GM21390 (cell line): ENCODE data around the gene ENO1.

Experiments
- ATAC-seq: cut with Tn5 transposase; IDR thresholded peaks from one replicate; pipeline ENCODE4 v1.9.1; 2021; ENCODE audit not compliant: unreplicated experiment

The ENO1 gene

DNA sequence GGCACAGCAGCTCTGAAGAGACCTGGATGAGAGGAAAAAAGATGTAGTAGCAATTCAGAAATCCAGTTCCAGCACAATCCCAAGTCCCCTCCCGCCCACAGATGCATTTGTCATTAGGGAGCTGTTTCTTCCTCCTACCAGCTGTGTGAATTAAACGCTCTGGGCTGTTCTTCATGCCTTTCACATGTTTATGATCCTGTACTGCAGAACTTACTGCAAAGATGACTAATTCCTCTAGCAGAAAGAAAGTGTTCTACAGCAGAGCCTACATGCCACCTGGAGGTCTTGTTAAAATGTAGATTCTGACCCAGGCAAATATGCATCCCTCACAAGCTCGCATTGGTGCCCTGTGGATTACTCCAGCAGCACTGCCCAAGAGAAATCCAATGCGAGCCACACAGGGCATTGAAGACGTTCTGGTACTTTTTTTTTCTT lies 6.5 kb downstream of the ENO1 start:
- ATAC-seq, result no peak

DNA sequence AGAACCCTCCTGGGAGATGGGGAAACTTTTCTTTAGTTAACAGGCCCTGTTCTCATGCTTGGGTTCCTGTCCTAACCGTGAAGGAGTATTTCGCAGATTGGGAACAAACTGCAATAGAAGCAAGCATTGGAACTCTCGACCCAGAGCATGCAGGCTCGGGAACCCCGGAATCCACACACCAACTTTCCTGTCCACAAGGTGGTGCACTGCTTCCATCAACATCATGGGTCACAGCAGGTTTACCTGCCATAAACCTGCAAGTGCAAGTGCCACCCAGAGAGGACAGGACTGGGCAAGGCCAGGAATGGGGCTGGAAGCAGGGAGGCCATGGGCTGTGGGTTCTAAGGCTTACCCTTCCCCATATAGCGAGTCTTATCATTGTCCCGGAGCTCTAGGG lies 6.9 kb downstream of the ENO1 start:
- ATAC-seq, result no peak

GRCh38 chr1:8870616-8871538 lies 7.6 kb downstream of the ENO1 start:
- ATAC-seq, result no peak

DNA sequence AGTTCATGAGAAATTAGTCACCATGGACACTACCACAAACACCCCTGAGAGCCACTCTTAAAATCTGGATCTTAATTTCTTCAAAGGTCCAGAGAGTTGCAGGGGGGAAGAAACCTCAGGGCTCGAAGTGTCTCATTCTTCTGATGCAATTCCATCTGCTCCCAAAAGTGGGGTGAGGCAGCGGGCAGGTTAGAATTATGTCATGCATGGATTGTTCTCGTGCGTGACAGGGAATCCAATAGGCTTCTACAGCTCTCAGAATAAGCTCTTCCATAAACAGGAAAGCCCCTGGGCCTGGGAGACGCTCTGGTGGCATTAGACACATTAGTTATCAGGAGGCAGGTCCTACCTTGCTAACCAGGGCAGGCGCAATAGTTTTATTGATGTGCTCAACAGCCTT lies 8.4 kb downstream of the ENO1 start:
- ATAC-seq, result no peak

DNA sequence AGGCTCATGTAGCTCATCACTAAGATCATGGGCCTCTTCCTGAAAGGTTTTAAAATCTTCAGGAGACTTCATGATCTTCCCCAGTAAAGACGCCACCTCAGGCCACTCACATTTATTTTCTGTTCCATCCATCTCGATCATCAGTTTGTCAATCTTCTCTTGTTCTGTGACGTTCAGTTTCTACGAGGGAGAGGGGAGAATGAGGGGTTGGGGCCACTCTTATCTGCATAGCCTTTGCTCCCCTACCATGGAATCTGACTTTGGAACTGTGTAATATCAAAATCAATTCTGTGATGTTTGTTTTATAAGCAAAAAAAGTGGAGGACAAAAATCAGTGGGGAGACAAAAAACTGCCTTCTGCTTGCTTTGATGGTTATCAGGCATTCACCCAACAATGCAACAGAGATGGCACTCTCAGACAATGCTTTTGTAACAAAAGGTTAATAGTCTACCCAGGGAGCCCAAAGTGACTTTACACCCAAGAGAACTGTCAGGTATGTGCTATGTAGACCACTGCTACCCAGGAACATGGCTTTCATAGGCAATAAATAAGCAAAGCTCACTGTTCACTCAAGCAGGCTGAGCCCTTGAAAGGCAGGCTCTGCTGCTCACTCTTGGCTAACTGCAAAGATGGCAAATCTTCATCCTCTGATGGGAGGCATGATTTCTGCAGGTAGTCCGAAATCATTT lies 10.5 kb downstream of the ENO1 start:
- no peak for ATAC-seq

- ATAC-seq, result no peak
Measured at GRCh38 chr1:8866792-8867415, 11.6 kb downstream of the ENO1 start.

DNA sequence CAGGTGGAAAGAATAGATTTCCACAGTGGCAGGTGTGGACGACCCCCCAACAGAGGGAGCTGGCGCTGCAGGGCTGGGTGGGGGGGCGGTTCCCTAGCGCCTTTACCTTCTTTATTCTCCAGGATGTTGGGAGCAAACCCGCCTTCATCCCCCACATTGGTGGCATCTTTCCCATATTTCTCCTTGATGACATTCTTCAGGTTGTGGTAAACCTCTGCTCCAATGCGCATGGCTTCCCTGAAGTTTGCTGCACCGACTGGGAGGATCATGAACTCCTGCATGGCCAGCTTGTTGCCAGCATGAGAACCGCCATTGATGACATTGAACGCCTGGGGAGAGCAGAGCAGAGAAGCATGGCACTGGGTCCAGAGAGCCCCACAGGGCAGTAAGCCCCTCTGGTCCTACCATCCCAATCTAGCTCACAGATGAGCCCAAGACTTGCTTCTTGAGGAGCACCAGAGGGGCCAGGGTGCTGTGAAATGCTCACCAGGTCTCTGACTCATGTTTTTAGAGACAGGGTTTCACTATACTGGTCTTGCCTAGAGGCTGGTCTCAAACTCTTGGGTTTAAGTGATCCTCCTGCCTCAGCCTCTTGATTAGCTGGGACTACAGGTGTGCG lies 12.2 kb downstream of the ENO1 start:
- ATAC-seq, result no peak

DNA sequence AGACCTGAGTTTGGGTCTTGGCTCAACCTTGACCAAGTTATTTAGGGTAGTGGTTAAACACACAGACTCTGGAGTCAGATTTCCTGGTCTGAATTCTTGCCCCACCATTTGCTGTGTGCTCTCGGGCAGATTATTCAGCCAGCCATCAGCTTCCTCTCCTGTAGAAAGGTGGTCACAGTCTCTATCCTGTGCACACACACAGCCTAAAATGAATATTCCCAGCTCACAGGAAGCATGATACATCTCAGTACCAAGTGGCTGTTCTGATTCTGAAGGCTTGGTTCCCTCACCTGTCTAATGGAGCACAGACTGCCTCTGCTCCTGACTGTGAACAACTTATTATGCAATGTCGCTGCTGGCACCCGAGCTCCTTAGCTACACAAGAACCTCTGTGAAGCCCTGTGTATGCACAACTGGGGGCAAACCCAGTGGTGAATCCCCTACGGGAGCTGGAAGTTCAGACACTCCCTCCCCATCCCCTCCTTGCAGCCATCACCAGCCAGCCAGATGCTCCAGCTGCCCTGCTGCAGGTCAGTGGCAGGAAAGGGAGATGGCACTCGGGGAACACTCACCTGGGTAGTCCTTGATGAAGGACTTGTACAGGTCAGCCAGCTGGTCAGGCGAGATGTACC lies 13.7 kb downstream of the ENO1 start:
- ATAC-seq, result no peak

- ATAC-seq, result no peak
Measured at GRCh38 chr1:8863794-8864233, 14.7 kb downstream of the ENO1 start.

DNA sequence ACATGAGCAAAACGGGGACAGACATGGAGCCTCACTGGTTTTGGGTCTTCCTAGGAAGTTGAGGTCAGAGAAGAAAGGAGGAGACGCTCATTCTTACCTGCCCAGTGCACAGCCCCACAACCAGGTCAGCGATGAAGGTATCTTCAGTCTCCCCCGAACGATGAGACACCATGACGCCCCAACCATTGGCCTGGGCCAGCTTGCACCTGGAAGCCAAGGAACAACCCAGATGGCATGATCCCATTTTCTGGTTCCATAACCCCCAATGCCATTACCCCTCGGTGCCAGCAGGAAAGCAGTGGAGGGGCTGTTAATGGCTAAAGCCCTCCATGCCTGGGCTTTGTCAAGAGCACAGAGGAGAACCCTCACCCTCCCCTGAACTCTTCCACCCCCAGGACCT lies 15.3 kb downstream of the ENO1 start:
- ATAC-seq, result no peak

DNA sequence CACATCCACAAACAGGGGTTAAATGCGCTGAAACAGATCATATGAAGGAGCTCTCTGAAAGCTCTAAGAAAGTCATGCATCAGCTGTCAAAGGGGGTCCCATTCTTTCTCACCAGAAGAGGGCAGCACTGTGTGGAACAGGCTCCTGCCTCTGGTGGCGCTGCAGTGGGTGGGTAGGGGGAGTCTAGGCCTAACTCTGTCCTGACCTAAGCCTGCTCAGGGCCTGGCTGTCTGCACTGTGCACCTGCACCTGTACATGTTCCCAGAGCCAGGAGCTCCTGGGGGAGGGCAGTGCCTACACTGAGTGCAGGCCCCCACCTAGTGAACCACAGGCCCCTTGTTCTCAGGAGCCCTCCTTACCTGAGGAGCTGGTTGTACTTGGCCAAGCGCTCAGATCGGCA lies 16.0 kb downstream of the ENO1 start:
- no peak for ATAC-seq

DNA sequence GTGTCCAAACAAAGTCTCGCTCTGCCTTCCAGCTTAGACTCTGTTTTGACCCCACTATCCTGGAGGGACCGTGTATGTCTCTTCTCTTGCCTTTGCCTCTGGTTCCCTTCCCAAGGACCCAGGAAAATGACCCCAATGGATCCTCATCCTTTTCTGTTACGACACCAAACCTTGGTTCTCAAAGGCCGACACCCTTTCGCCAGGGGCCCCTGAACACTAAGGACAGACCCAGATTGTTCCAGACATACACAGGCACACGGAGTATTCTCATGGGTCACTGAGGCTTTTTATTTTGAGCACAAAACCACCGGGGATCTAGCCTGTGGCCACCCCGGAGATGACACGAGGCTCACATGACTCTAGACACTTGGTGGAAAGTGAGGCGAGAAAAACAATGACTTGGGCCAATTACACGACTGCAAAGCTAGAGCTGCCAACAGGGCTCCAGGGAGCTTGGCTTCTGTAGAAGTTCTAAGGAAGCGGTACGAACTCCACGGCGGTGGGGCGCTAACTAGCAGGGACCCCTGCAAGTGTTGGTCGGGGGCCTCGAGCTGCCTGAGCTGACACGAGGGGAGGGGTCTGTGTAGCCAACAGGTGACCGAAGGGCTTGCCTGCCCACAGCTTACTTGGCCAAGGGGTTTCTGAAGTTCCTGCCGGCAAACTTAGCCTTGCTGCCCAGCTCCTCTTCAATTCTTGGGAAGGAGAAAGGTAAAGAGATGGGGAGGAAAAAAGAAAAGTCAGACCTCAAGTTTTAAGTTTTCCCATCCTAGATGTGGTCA lies 17.6 kb downstream of the ENO1 start:
- no peak for ATAC-seq

- ATAC-seq, result no peak
Measured at GRCh38 chr1:8858888-8859706, 19.4 kb downstream of the ENO1 start.

DNA sequence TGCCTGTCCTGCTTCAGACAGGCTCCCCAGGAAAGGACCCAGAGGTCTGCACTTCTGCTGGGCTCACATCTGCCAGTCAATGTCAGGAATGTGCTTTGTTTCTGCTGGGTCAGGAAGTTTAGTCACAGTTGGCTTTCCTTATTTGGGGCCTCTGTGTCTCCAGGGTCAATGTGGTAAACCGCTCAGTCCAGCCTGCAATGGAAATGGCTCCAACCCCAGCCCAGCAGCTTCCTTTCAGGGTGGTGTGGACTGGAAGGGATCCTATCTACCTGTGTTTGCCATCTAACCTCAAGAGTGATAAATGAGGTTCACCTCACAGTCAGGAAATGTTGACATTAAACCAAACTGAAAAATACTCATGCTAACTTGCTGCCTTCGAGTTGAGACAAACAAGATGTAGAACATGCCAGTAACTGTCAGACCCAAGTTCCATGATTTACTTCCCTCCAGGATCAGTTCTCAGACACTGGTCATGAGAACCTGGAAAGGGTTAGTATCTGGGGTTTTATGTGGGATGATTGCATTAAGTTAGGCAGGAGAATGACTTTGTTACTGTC lies 20.3 kb downstream of the ENO1 start:
- ATAC-seq, result no peak

GRCh38 chr1:8856689-8857412 lies 21.6 kb downstream of the ENO1 start:
- ATAC-seq, result no peak

- no peak for ATAC-seq
Measured at GRCh38 chr1:8854240-8854639, 24.2 kb downstream of the ENO1 start.

DNA sequence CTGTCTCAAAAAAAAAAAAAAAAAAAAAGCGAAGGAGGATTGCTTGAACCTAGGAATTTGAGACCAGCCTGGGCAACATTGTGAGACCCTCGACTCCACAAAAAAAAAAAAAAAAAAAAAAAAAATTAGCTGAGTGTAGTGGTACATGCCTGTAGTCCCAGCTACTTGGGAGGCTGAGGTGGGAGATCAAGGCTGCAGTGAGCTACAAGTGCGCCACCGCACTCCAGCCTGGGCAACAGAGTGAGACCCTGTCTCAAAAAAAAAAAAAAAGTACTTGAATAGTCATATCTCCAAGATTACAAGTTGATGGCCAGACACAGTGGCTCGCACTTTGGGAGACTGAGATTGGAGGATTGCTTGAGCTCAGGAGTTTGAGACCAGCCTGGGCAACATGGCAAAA lies 27.4 kb downstream of the ENO1 start:
- ATAC-seq, result no peak

DNA sequence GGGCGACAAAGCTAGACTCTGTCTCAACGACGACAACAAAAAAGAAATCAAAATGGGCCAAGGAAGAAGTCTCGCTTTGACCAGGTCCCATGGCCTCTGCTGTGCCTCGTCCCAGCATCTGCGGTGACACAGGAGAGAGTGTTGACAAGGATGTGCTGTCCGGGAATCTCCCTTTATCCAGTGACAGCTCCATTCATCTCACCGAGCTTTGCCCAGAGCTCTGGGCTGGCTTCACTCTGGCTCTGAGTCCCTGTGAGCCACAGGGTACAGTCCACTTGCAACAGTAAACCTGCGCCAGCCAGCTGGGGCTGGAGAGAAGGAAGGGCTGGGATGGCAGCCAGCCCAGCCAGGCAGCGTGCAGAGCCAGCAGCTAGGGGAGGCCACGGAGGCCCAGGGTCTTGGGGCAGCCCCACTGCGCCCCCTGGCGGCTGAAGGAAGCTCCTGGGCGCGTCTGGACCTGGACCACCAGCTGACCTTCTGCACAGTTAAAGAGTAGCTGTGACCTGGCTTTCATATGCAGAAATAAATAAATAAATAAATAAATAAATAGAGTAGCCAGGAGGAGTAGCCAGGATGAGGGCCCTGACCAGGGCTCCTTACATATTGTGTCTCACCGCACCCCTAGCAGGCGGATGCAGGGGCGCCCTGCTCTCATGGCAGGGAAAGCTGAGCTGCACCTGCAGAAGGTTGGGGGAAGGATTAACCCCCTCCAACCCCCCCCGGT lies 29.7 kb downstream of the ENO1 start:
- ATAC-seq, result no peak
